OCI-LY3 (cell line): ENCODE measurements around the gene SCN2B.

Experiments
- CTCF ChIP-seq: fragments of 200-600, 300-600 bp; sonication (generic); IDR thresholded peaks from 2 replicates; pipeline ENCODE4 v1.5.1; 2014; ENCODE audit warnings: antibody characterized with exemption, low read length, low read depth
- EZH2phosphoT487 ChIP-seq: fragments of 200-600 bp; shearing (Covaris generic); IDR thresholded peaks from 2 replicates; pipeline ENCODE4 v1.6.1; 2018; ENCODE audit warnings: antibody characterized with exemption, mixed run types, low read depth

DNA sequence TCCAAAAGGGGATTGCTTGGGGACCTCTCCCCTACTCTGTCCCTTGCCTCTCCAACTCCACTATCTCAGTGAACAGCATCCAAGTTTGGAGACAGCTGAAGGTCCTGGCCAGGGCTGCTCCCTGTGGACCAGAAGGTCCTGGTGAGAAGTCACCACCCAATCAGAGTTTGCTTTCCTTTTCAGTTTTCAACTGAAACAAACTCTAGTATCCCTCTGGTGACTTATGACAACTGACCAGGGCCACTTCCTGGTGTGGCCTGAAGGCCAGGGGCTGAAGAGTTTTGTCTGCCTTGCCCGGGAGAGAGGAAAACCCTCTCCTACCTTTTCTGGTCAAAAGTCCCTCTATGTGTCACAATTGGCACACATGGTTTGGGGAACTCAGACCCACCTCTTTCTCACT, 43.3 kb upstream of the SCN2B start:
- TF ChIP-seq CTCF = no peak
- TF ChIP-seq EZH2phosphoT487 = no peak
